ENCODE data around the gene LTBP1.

Gene LTBP1

GRCh38 chr2:33072614-33073013 lies 125.9 kb downstream of the LTBP1 start:
- DNase-seq (ENCODE audit: low read depth in 1 of 2, low spot score in 1 of 2): no peak
- no peak for TF ChIP-seq POLR2AphosphoS5 (IDR thresholded peaks at IDR 0.05; ENCODE audit: low read depth)
- TF ChIP-seq, protein P1, sequence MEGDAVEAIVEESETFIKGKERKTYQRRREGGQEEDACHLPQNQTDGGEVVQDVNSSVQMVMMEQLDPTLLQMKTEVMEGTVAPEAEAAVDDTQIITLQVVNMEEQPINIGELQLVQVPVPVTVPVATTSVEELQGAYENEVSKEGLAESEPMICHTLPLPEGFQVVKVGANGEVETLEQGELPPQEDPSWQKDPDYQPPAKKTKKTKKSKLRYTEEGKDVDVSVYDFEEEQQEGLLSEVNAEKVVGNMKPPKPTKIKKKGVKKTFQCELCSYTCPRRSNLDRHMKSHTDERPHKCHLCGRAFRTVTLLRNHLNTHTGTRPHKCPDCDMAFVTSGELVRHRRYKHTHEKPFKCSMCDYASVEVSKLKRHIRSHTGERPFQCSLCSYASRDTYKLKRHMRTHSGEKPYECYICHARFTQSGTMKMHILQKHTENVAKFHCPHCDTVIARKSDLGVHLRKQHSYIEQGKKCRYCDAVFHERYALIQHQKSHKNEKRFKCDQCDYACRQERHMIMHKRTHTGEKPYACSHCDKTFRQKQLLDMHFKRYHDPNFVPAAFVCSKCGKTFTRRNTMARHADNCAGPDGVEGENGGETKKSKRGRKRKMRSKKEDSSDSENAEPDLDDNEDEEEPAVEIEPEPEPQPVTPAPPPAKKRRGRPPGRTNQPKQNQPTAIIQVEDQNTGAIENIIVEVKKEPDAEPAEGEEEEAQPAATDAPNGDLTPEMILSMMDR (IDR thresholded peaks at IDR 0.05; ENCODE audit: insufficient read depth, low read length): no peak
- TF ChIP-seq GABPA (IDR thresholded peaks at IDR 0.05; ENCODE audit: low read depth): no peak
- TF ChIP-seq, protein P2, sequence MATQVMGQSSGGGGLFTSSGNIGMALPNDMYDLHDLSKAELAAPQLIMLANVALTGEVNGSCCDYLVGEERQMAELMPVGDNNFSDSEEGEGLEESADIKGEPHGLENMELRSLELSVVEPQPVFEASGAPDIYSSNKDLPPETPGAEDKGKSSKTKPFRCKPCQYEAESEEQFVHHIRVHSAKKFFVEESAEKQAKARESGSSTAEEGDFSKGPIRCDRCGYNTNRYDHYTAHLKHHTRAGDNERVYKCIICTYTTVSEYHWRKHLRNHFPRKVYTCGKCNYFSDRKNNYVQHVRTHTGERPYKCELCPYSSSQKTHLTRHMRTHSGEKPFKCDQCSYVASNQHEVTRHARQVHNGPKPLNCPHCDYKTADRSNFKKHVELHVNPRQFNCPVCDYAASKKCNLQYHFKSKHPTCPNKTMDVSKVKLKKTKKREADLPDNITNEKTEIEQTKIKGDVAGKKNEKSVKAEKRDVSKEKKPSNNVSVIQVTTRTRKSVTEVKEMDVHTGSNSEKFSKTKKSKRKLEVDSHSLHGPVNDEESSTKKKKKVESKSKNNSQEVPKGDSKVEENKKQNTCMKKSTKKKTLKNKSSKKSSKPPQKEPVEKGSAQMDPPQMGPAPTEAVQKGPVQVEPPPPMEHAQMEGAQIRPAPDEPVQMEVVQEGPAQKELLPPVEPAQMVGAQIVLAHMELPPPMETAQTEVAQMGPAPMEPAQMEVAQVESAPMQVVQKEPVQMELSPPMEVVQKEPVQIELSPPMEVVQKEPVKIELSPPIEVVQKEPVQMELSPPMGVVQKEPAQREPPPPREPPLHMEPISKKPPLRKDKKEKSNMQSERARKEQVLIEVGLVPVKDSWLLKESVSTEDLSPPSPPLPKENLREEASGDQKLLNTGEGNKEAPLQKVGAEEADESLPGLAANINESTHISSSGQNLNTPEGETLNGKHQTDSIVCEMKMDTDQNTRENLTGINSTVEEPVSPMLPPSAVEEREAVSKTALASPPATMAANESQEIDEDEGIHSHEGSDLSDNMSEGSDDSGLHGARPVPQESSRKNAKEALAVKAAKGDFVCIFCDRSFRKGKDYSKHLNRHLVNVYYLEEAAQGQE (IDR thresholded peaks at IDR 0.05; ENCODE audit: insufficient replicate concordance, low read depth): no peak
- no peak for TF ChIP-seq SPI1 (IDR thresholded peaks at IDR 0.05; ENCODE audit: borderline replicate concordance, low read depth)
- Histone ChIP-seq H3K4me3 (replicated peaks; ENCODE audit: insufficient read depth, low read length) (no peak overlapping the region), H3K27ac (replicated peaks) (no peak overlapping the region), H3K27me3 (ENCODE audit: insufficient read depth, poor library complexity, severe bottlenecking) (no peaks in the 10 kb centered on the region)

GRCh38 chr2:33073018-33073417 lies 126.3 kb downstream of the LTBP1 start:
- H3K4me3 ChIP-seq (replicated peaks; ENCODE audit: insufficient read depth, low read length): no peak overlapping the region
- no peak for DNase-seq (ENCODE audit: low read depth in 1 of 2, low spot score in 1 of 2)
- no peak overlapping the region for H3K27ac ChIP-seq (replicated peaks)
- no peaks in the 10 kb centered on the region for H3K27me3 ChIP-seq (ENCODE audit: insufficient read depth, poor library complexity, severe bottlenecking)
- TF ChIP-seq, protein P2 (IDR thresholded peaks at IDR 0.05; ENCODE audit: insufficient replicate concordance, low read depth): no peak
- TF ChIP-seq GABPA (IDR thresholded peaks at IDR 0.05; ENCODE audit: low read depth): no peak
- no peak for TF ChIP-seq SPI1 (IDR thresholded peaks at IDR 0.05; ENCODE audit: borderline replicate concordance, low read depth)
- TF ChIP-seq POLR2AphosphoS5 (IDR thresholded peaks at IDR 0.05; ENCODE audit: low read depth): no peak

DNA sequence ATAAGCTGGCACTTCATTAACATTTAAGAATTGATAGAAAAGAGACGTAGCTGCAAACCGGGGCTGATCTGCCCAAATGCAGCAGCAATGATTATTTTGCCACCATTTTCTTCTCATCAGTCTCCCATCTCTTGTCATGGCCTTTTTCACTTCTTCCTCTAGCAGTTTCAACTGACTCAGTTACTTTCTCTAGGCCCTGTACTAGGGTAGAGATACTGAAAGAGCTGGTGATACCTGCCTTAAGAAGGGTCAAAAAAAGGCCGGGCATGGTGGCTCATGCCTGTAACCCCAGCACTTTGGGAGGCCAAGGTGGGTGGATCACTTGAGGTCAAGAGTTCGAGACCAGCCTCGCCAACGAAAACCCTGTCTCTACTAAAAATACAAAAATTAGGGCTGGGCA lies 127.4 kb downstream of the LTBP1 start:
- no peaks in the 10 kb centered on the region for H3K27me3 ChIP-seq (ENCODE audit: insufficient read depth, poor library complexity, severe bottlenecking)
- H3K27ac ChIP-seq (replicated peaks): no peak overlapping the region
- TF ChIP-seq SPI1 (IDR thresholded peaks at IDR 0.05; ENCODE audit: borderline replicate concordance, low read depth): no peak
- no peak for TF ChIP-seq GABPA (IDR thresholded peaks at IDR 0.05; ENCODE audit: low read depth)
- TF ChIP-seq, protein P1 (IDR thresholded peaks at IDR 0.05; ENCODE audit: insufficient read depth, low read length): no peak
- TF ChIP-seq, protein P2 (IDR thresholded peaks at IDR 0.05; ENCODE audit: insufficient replicate concordance, low read depth): no peak
- TF ChIP-seq POLR2AphosphoS5 (IDR thresholded peaks at IDR 0.05; ENCODE audit: low read depth): no peak
- no peak overlapping the region for H3K4me3 ChIP-seq (replicated peaks; ENCODE audit: insufficient read depth, low read length)
- no peak for DNase-seq (ENCODE audit: low read depth in 1 of 2, low spot score in 1 of 2)

All from HL-60 (cell line).